HuH-7.5 (cell line): ENCODE results near the gene LRRC47.

Experiments used
- DNase-seq: peaks from one replicate; pipeline ENCODE4 v3.0.0; 2011; ENCODE audit warnings: low spot score

LRRC47 gene

GRCh38 chr1:3732434-3733093 is 63.7 kb downstream of the LRRC47 start:
- no peak for DNase-seq

GRCh38 chr1:3731583-3732433 is 64.5 kb downstream of the LRRC47 start:
- no peak for DNase-seq

GRCh38 chr1:3730543-3731247 is 65.6 kb downstream of the LRRC47 start:
- no peak for DNase-seq

GRCh38 chr1:3729594-3730542 is 66.4 kb downstream of the LRRC47 start:
- DNase-seq: no peak
